DMS153 treated with DMSO at 0.1 percent for 48 hours (cell line): ENCODE measurements around the gene GPALPP1.
"Not testable (repeated sequence)": the region's sequence is repeated elsewhere in the genome, so short reads cannot be mapped to it uniquely, and the experiment has no call there.

ENCODE experiments used
- DNase-seq: peaks from one replicate; lab custom pipeline; 2025; ENCODE audit not compliant: unreplicated experiment; lab: John Stamatoyannopoulos, UW

Gene GPALPP1

GRCh38 chr13:44989071-44989889 lies at the start of gene GPALPP1, which contains the start of gene NUFIP1:
Gene GPALPP1 (plus strand): TSS chr13:44989538. CDS start chr13:44989655, 117 bp downstream.
Gene NUFIP1 (minus strand): TSS chr13:44989471. CDS start chr13:44989436, 35 bp downstream.
- peak; percentile 78 for DNase-seq

- DNase-seq: not testable (repeated sequence)
Observed at GRCh38 chr13:44943411-44943810, 45.9 kb upstream of the GPALPP1 start.

- DNase-seq: no peak
Observed at GRCh38 chr13:44951184-44951583, 38.2 kb upstream of the GPALPP1 start.

GRCh38 chr13:44952671-44953070 lies 36.7 kb upstream of the GPALPP1 start:
- no peak for DNase-seq

GRCh38 chr13:44954224-44954623 lies 35.1 kb upstream of the GPALPP1 start:
- no peak for DNase-seq

- DNase-seq: no peak
Observed at GRCh38 chr13:44955406-44955805, 33.9 kb upstream of the GPALPP1 start.

- DNase-seq: no peak
Observed at GRCh38 chr13:44961997-44962396, 27.3 kb upstream of the GPALPP1 start.

- no peak for DNase-seq
Observed at GRCh38 chr13:44967704-44968433, 21.5 kb upstream of the GPALPP1 start.

- DNase-seq: no peak
Observed at GRCh38 chr13:44968434-44968815, 20.9 kb upstream of the GPALPP1 start.

- DNase-seq: peak; percentile 74
Observed at GRCh38 chr13:44969551-44970484, 19.5 kb upstream of the GPALPP1 start.

- DNase-seq: no peak
Observed at GRCh38 chr13:44971656-44972595, 17.4 kb upstream of the GPALPP1 start.

- DNase-seq: peak; percentile 3
Observed at GRCh38 chr13:44972956-44973581, 16.3 kb upstream of the GPALPP1 start.

GRCh38 chr13:44974056-44974793 lies 15.1 kb upstream of the GPALPP1 start:
- DNase-seq: no peak

GRCh38 chr13:44976196-44976595 lies 13.1 kb upstream of the GPALPP1 start:
- DNase-seq: no peak

- no peak for DNase-seq
Observed at GRCh38 chr13:44976949-44977583, 12.3 kb upstream of the GPALPP1 start.

GRCh38 chr13:44978328-44978727 lies 11.0 kb upstream of the GPALPP1 start:
- DNase-seq: no peak

- DNase-seq: no peak
Observed at GRCh38 chr13:44989941-44990340, 603 bp downstream of the GPALPP1 start.

- DNase-seq: no peak
Observed at GRCh38 chr13:45003417-45003816, 14.1 kb downstream of the GPALPP1 start.
